Hepatocyte (in vitro differentiated cells): ENCODE data around the gene ART1. TPM values are rescaled to one million over a fixed set of nuclear protein-coding genes. Genes with fewer than 3 reads are reported as not detected.

Source experiments
- DNase-seq: peaks from one replicate; pipeline ENCODE4 v3.0.0-alpha.2; 2016; ENCODE audit warnings: low spot score
- H2AFZ ChIP-seq: fragments of 200-600 bp; sonication (generic); 2 replicates; pipeline ENCODE4 v1.6.0; 2016; ENCODE audit warnings: antibody characterized with exemption, mild to moderate bottlenecking
- H3K27ac ChIP-seq: fragments of 200-600 bp; sonication (generic); 2 replicates; pipeline ENCODE4 v1.5.1; 2016; ENCODE audit warnings: mild to moderate bottlenecking
- H3K27me3 ChIP-seq: fragments of 200-600 bp; sonication (generic); 2 replicates; pipeline ENCODE4 v1.6.1; 2016
- H3K36me3 ChIP-seq: fragments of 200-600 bp; sonication (generic); replicated peaks from 2 replicates; pipeline ENCODE4 v1.5.1; 2016; ENCODE audit warnings: low read depth; ENCODE audit not compliant: insufficient read depth
- H3K4me1 ChIP-seq: fragments of 200-600 bp; sonication (generic); 2 replicates; pipeline ENCODE4 v1.5.1; 2016; ENCODE audit warnings: mild to moderate bottlenecking, moderate library complexity; ENCODE audit not compliant: insufficient read depth
- H3K4me2 ChIP-seq: fragments of 200-600 bp; sonication (generic); 2 replicates; pipeline ENCODE4 v1.6.0; 2016
- H3K4me3 ChIP-seq: fragments of 200-600 bp; sonication (generic); 2 replicates; pipeline ENCODE4 v1.5.1; 2016; ENCODE audit warnings: mild to moderate bottlenecking
- H3K79me2 ChIP-seq: fragments of 200-600 bp; sonication (generic); 2 replicates; pipeline ENCODE4 v1.6.0; 2017; ENCODE audit warnings: mild to moderate bottlenecking
- H3K9me2 ChIP-seq: fragments of 200-600 bp; sonication (generic); replicated peaks from 2 replicates; pipeline ENCODE4 v1.6.0; 2017; ENCODE audit warnings: mild to moderate bottlenecking; ENCODE audit not compliant: insufficient read depth
- H3K9me3 ChIP-seq: fragments of 200-600 bp; sonication (generic); 2 replicates; pipeline ENCODE4 v1.5.1; 2016; ENCODE audit warnings: low read depth, mild to moderate bottlenecking
- H4K20me1 ChIP-seq: fragments of 200-600 bp; sonication (generic); 2 replicates; pipeline ENCODE4 v1.6.0; 2016; ENCODE audit warnings: mild to moderate bottlenecking; ENCODE audit not compliant: insufficient read depth, poor library complexity, severe bottlenecking
- EZH2 ChIP-seq: fragments of 200-600 bp; sonication (generic); IDR thresholded peaks from 2 replicates; pipeline ENCODE4 v1.6.1; 2016; ENCODE audit warnings: antibody characterized with exemption, mild to moderate bottlenecking, borderline replicate concordance
- EZH2phosphoT487 ChIP-seq: fragments of 200-600 bp; sonication (generic); IDR thresholded peaks from one replicate; pipeline ENCODE4 v1.6.1; 2018; ENCODE audit warnings: antibody characterized with exemption, mild to moderate bottlenecking, low read depth, moderate library complexity; ENCODE audit not compliant: unreplicated experiment, severe bottlenecking
- WGBS: methylation state at CpG from one replicate; pipeline ENCODE4 v1.1.6; 2016; ENCODE audit warnings: low lambda C conversion rate; ENCODE audit errors: missing lambda C conversion rate; 5-methylcytosine and 5-hydroxymethylcytosine counted together
- polyA plus RNA-seq: library from polyadenylated mRNA; unstranded; fragments of >200 nt; fragmentation: Nextera tagmentation; extraction: Ambion mirVana; gene quantifications from 2 replicates; pipeline ENCODE4 v1.2.1, GENCODE V29; 2016
- total RNA-seq: library from RNA; depleted of rRNA; stranded (reverse); fragments of >200 nt; gene quantifications from 2 replicates; pipeline ENCODE4 v1.2.3, GENCODE V29; 2014
- TF ChIP-seq, protein P1 (sequence below): fragments of 200-600 bp; sonication (generic); IDR thresholded peaks from 2 replicates; pipeline ENCODE4 v1.5.1; 2016; ENCODE audit warnings: antibody characterized with exemption, mild to moderate bottlenecking; ENCODE audit not compliant: poor library complexity

The ART1 gene
- total and polyA plus RNA-seq, 2 experiments from 2014 or later, result not detected

DNA sequence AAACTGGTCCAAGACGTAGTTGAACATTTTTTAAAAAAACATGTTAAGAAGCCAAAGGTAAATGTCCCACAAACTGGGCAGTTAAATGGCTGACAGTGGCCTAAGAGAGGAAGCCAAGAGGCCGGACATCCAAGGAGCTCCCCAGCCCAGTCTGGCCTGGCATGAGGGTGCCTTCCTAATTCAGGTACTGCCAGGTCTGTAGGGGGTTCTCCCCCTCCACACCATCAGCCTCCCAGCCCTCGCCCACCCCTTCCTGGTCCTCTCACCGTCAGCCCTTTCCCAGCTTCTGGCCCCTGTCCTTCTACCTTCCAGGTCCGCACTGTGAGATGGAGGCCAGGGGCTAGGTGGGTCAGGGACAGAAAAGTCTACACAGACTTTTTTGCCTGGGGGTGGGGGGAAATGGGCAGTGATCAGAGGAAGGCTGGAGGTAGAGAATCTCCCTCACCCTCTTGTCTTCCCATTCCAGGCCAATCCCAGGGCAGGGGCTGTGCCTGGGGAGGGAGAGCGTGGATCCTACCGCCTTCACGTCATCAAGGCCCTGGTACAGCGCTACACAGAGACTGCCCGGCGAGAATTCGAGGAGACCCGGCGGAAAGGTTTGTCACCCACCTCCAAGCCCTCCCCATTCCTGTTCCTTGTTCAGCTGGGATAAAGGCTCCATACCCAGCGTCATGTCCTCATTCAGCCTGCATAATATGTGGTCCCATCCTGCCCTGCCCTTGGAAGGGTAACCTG is 9.1 kb upstream of the ART1 start:
- Histone ChIP-seq H3K4me3 (no peak overlapping the region), H4K20me1 (no peaks in the 10 kb centered on the region), H3K27ac (no peak overlapping the region), H3K4me2 (no peak overlapping the region), H3K79me2 (no peaks in the 10 kb centered on the region), H3K27me3 (no peaks in the 10 kb centered on the region), H3K4me1 (no peaks in the 10 kb centered on the region), H2AFZ (no peak overlapping the region), H3K36me3 (no peaks in the 10 kb centered on the region), H3K9me2 (no peaks in the 10 kb centered on the region), H3K9me3 (no peaks in the 10 kb centered on the region)
- DNase-seq, result no peak
- WGBS, result 93% methylated on average over 15 of the region's 15 CpGs
- no peak for TF ChIP-seq EZH2phosphoT487
- TF ChIP-seq, protein P1, sequence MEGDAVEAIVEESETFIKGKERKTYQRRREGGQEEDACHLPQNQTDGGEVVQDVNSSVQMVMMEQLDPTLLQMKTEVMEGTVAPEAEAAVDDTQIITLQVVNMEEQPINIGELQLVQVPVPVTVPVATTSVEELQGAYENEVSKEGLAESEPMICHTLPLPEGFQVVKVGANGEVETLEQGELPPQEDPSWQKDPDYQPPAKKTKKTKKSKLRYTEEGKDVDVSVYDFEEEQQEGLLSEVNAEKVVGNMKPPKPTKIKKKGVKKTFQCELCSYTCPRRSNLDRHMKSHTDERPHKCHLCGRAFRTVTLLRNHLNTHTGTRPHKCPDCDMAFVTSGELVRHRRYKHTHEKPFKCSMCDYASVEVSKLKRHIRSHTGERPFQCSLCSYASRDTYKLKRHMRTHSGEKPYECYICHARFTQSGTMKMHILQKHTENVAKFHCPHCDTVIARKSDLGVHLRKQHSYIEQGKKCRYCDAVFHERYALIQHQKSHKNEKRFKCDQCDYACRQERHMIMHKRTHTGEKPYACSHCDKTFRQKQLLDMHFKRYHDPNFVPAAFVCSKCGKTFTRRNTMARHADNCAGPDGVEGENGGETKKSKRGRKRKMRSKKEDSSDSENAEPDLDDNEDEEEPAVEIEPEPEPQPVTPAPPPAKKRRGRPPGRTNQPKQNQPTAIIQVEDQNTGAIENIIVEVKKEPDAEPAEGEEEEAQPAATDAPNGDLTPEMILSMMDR, result no peak
- no peak for TF ChIP-seq EZH2

DNA sequence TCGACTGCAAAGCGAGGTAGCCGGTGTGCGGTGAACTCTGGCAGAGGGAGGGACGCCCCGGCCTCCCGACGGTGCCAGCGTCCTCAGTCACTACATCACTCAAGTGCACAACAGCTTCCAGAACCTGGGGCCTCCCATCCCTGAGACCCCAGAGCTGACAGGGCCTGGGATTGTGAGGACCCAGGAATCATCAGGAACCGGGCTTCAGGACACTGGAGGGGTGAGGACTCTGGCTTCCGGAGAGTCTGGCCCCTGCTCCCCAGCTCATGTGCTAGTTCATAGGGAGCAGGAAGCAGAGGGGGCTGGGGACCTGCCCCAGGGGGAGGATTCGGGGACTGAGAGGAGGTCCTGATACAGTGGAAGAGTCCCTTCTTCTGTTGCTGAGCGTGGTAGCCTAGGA is 7.7 kb upstream of the ART1 start:
- H3K4me2 ChIP-seq, result no peak overlapping the region
- 88% methylated on average over 11 of the region's 13 CpGs for WGBS
- H2AFZ ChIP-seq, result no peak overlapping the region
- no peak overlapping the region for H3K4me3 ChIP-seq
- no peaks in the 10 kb centered on the region for H3K9me3 ChIP-seq
- no peaks in the 10 kb centered on the region for H4K20me1 ChIP-seq
- no peaks in the 10 kb centered on the region for H3K79me2 ChIP-seq
- H3K27me3 ChIP-seq, result no peaks in the 10 kb centered on the region
- DNase-seq, result no peak
- H3K4me1 ChIP-seq, result no peaks in the 10 kb centered on the region
- TF ChIP-seq, protein P1, result no peak
- TF ChIP-seq EZH2 (no peak), EZH2phosphoT487 (no peak)
- no peaks in the 10 kb centered on the region for H3K36me3 ChIP-seq
- no peaks in the 10 kb centered on the region for H3K9me2 ChIP-seq
- H3K27ac ChIP-seq, result no peak overlapping the region

DNA sequence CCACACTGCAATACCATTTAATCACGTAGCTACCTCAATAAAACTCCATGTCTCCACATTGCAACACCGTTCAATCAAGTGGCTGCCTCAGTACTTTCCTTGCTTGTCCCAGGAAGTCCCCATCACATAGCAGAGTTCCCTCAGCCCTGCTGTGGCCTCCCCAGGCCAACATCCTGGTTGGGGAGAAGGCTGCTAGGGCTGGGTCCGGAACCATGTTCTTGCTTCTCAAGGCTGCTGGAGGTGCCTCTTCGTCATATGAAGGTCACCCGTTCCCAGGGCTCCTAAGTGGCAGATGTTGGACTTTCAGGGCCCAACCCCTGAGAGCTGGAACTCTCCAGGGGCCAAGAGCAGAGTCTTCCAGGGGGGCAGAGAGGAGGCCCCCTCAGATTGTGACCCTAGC is 6.4 kb upstream of the ART1 start:
- H3K9me2 ChIP-seq, result no peaks in the 10 kb centered on the region
- H2AFZ ChIP-seq, result no peak overlapping the region
- H3K27me3 ChIP-seq, result no peaks in the 10 kb centered on the region
- no peak overlapping the region for H3K27ac ChIP-seq
- WGBS, result 94% methylated on average over 5 of the region's 5 CpGs
- TF ChIP-seq EZH2phosphoT487 (no peak), EZH2 (no peak)
- TF ChIP-seq, protein P1, result no peak
- no peaks in the 10 kb centered on the region for H3K36me3 ChIP-seq
- H3K4me1 ChIP-seq, result peaks cover 12% of the 10 kb centered on the region
- no peaks in the 10 kb centered on the region for H4K20me1 ChIP-seq
- H3K4me3 ChIP-seq, result no peak overlapping the region
- H3K79me2 ChIP-seq, result no peaks in the 10 kb centered on the region
- H3K4me2 ChIP-seq, result no peak overlapping the region
- no peaks in the 10 kb centered on the region for H3K9me3 ChIP-seq
- no peak for DNase-seq
